OCI-LY3 (cell line): Measurements from ENCODE around the gene MVK.

Experiments
- CTCF ChIP-seq: fragments of 200-600, 300-600 bp; sonication (generic); IDR thresholded peaks from 2 replicates; pipeline ENCODE4 v1.5.1; 2014; ENCODE audit warnings: antibody characterized with exemption, low read length, low read depth
- EZH2phosphoT487 ChIP-seq: fragments of 200-600 bp; shearing (Covaris generic); IDR thresholded peaks from 2 replicates; pipeline ENCODE4 v1.6.1; 2018; ENCODE audit warnings: antibody characterized with exemption, mixed run types, low read depth

- TF ChIP-seq EZH2phosphoT487 (no peak), CTCF (no peak)
Measured at GRCh38 chr12:109604132-109604585, 30.6 kb downstream of the MVK start.
